Naive B cell (primary cell): ENCODE measurements around the gene FSCN2. TPM values are rescaled to one million over a fixed set of nuclear protein-coding genes. Genes with fewer than 3 reads are reported as not detected.

ENCODE experiments used
- ATAC-seq, 2 donors: fragments of 150-1000 bp; cut with Tn5 transposase; 2 replicates each; pipeline ENCODE4 v1.10.0; 2021; ENCODE audit warnings: low read depth in 2 of 2, mild to moderate bottlenecking in 2 of 2, moderate library complexity in 2 of 2
- DNase-seq: peaks from one replicate; pipeline ENCODE4 v3.0.0; 2022
- H3K27ac Mint-ChIP-seq, 6 donors: one replicate each; pipeline ENCODE4 v1.8.0; 2020 to 2022; ENCODE audit warnings: mild to moderate bottlenecking in 6 of 6, mixed read lengths in 6 of 6, moderate library complexity in 5 of 6, inconsistent platforms in 2 of 6
- H3K27me3 Mint-ChIP-seq, 3 donors: one replicate each; pipeline ENCODE4 v1.8.0; 2021 to 2022; ENCODE audit warnings: mixed read lengths in 3 of 3, mild to moderate bottlenecking in 1 of 3
- H3K36me3 Mint-ChIP-seq, 2 donors: one replicate each; pipeline ENCODE4 v1.8.0; 2020 to 2022; ENCODE audit warnings: mixed read lengths in 2 of 2, inconsistent platforms in 1 of 2, mild to moderate bottlenecking in 1 of 2
- H3K4me1 Mint-ChIP-seq, 3 donors: one replicate each; pipeline ENCODE4 v1.8.0; 2020 to 2022; ENCODE audit warnings: mixed read lengths in 3 of 3, inconsistent platforms in 1 of 3, mild to moderate bottlenecking in 1 of 3, moderate library complexity in 1 of 3
- H3K4me3 Mint-ChIP-seq, 8 donors: one replicate each; pipeline ENCODE4 v1.8.0; 2020 to 2022; ENCODE audit warnings: mild to moderate bottlenecking in 8 of 8, mixed read lengths in 8 of 8, moderate library complexity in 8 of 8, inconsistent platforms in 2 of 8
- H3K9me3 Mint-ChIP-seq, 7 donors: one replicate each; pipeline ENCODE4 v1.8.0; 2020 to 2022; ENCODE audit warnings: mixed read lengths in 7 of 7, mild to moderate bottlenecking in 5 of 7, inconsistent platforms in 2 of 7, moderate library complexity in 1 of 7
- polyA plus RNA-seq, 6 donors: library from polyadenylated mRNA; unstranded; fragments of 300-500 nt; fragmentation: Illumina TruSeq; gene quantifications; one replicate each; pipeline ENCODE4 v1.2.3, GENCODE V29; 2021; ENCODE audit warnings: low read depth in 6 of 6

FSCN2 gene
- polyA plus RNA-seq, 6 donors from 2014 or later = 0.17 to 0.59 (median 0.39) TPM; not detected in 1

DNA sequence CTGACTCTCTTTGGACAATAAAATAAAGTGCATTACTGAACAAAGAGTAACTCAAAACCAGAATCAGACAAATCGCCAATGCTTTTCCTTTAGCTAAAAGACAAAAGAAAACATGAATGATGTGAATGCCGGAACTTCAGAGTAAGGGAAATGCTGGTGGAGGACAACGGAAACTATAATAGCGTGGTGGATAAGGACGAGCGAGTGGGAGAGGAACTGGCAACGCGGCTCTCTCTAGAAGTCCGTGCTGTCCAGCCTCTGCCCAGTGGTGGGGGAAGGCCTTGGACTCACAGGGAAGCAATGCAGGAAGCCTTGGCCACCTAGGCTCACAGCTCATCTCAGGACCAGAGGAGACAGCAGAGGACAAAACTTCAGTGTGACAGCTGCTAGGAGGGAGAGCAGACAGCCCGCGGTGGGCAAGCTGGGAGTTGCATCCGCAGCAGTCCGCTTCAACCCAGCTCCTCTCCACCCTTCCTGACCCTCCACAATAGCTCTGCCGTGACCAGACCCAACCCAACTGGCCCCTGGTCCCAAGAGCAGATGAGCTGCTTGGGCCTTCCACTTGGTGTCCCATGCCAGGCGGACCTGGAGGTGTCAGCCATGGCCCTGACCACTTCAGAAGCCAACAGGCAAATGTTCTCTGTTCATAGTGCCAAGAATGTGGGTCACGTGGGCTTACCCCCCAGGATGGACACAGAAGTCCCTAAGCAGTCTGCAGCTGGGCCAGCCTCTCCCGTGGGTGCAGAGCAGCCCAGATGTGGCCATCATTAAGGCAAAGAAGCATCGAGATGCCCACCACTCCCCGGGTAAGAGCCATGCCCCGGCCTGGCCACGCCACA is 29.3 kb downstream of the FSCN2 start:
- Mint-ChIP-seq H3K9me3 (no peaks in the 10 kb centered on the region), H3K27ac (peak overlapping the region in 4 of 6 donors; percentile 38 to 90 (median 72)), H3K4me3 (peak overlapping the region in 1 of 8 donors; percentile 9), H3K27me3 (no peaks in the 10 kb centered on the region), H3K4me1 (peaks cover 37 to 50% (median 39%) of the 10 kb centered on the region in 3 donors), H3K36me3 (peaks cover 0 to 7% of the 10 kb centered on the region in 2 donors)
- DNase-seq (no peak), ATAC-seq (no peak)

DNA sequence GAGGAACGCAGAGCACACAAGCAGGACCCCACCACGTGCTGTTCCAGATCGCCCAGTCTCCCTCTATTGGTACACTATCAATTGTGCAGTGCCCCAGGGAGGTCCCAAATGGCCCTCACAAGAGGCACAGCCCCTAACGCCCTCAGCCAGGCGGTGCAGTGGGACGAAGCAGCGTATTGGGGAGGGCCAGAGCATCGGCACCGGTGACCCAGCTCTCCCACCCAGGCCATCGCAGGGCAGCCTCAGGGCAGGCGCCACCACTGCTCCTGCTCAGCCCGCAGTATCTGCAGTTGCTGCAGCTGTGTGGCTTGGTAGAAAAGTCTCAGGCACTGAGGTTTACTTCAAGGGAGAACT is 29.9 kb downstream of the FSCN2 start:
- ATAC-seq (no peak), DNase-seq (no peak)
- peaks cover 38 to 55% (median 40%) of the 10 kb centered on the region in 3 donors for H3K4me1 Mint-ChIP-seq
- no peaks in the 10 kb centered on the region for H3K27me3 Mint-ChIP-seq
- no peaks in the 10 kb centered on the region for H3K9me3 Mint-ChIP-seq
- peaks cover 0 to 7% of the 10 kb centered on the region in 2 donors for H3K36me3 Mint-ChIP-seq
- H3K4me3 Mint-ChIP-seq = peak overlapping the region in 1 of 8 donors; percentile 22
- H3K27ac Mint-ChIP-seq = no peak overlapping the region

DNA sequence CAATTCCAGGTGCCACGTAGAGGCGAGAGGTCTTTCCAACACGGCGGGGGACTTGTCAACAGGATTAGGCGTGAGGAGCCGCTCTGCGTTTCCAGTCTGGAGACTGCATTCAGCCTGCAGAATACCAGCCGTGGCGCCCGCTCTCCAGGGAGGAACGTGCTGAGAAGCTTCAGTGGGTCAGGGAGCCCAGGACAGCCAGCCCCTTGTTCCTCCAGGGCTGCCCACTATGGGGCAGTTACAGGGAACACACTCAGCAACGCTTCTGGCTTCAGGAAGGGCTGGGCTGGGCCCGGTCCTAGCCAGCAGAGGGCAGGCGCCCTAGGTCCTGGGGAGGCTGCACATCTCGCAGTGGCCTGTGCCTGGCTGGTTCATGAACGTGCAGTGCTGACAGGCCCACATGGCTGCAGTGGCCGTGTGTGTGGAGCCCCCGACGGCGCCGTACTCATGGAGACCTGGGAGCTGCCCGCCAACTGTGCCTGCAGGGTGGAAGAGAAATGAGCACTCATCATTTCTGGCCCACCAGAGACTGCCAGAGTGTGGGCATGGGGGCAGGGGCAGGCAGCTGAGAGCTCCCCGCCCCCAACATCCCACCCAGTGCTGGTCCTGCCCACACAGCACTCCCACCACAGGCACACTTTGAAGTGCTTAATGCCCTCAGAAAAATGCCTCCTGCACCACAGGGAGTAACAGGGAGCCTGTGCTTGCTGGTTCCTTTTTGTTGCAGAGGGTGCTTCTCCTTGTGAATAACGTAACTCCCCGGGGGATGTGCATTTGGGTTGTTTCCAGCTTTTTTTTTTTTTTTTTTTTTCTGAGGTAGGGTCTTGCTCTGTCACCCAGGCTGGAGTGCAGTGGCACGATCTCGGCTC is 31.0 kb downstream of the FSCN2 start:
- no peaks in the 10 kb centered on the region for H3K27me3 Mint-ChIP-seq
- peak overlapping the region in 1 of 8 donors; percentile 61 for H3K4me3 Mint-ChIP-seq
- ATAC-seq (no peak), DNase-seq (no peak)
- peaks cover 0 to 7% of the 10 kb centered on the region in 2 donors for H3K36me3 Mint-ChIP-seq
- no peak overlapping the region for H3K27ac Mint-ChIP-seq
- H3K9me3 Mint-ChIP-seq = no peaks in the 10 kb centered on the region
- peaks cover 27 to 51% (median 29%) of the 10 kb centered on the region in 3 donors for H3K4me1 Mint-ChIP-seq

GRCh38 chr17:81561494-81561885 is 33.3 kb downstream of the FSCN2 start:
- no peaks in the 10 kb centered on the region for H3K9me3 Mint-ChIP-seq
- ATAC-seq = peak in 1 of 2 donors; percentile 29
- no peak for DNase-seq
- H3K27ac Mint-ChIP-seq = peak overlapping the region; percentile 76 to 97 (median 92)
- H3K36me3 Mint-ChIP-seq = peaks cover 6 to 7% of the 10 kb centered on the region in 2 donors
- no peaks in the 10 kb centered on the region for H3K27me3 Mint-ChIP-seq
- peak overlapping the region; percentile 15 to 90 (median 74) for H3K4me3 Mint-ChIP-seq
- peaks cover 25 to 43% (median 25%) of the 10 kb centered on the region in 3 donors for H3K4me1 Mint-ChIP-seq

GRCh38 chr17:81563861-81564586 is 35.8 kb downstream of the FSCN2 start:
- H3K27ac Mint-ChIP-seq = no peak overlapping the region
- H3K36me3 Mint-ChIP-seq = peaks cover 7 to 12% of the 10 kb centered on the region in 2 donors
- no peak for ATAC-seq
- H3K27me3 Mint-ChIP-seq = no peaks in the 10 kb centered on the region
- H3K9me3 Mint-ChIP-seq = no peaks in the 10 kb centered on the region
- H3K4me3 Mint-ChIP-seq = no peak overlapping the region
- DNase-seq = no peak
- H3K4me1 Mint-ChIP-seq = peaks cover 21 to 39% (median 25%) of the 10 kb centered on the region in 3 donors

- peaks cover 7 to 12% of the 10 kb centered on the region in 2 donors for H3K36me3 Mint-ChIP-seq
- no peak for ATAC-seq
- no peak for DNase-seq
- H3K9me3 Mint-ChIP-seq = no peaks in the 10 kb centered on the region
- H3K4me1 Mint-ChIP-seq = peaks cover 21 to 39% (median 25%) of the 10 kb centered on the region in 3 donors
- H3K27ac Mint-ChIP-seq = peak overlapping the region in 1 of 6 donors; percentile 26
- H3K4me3 Mint-ChIP-seq = no peak overlapping the region
- no peaks in the 10 kb centered on the region for H3K27me3 Mint-ChIP-seq
Observed at GRCh38 chr17:81564778-81565177, 36.6 kb downstream of the FSCN2 start.

DNA sequence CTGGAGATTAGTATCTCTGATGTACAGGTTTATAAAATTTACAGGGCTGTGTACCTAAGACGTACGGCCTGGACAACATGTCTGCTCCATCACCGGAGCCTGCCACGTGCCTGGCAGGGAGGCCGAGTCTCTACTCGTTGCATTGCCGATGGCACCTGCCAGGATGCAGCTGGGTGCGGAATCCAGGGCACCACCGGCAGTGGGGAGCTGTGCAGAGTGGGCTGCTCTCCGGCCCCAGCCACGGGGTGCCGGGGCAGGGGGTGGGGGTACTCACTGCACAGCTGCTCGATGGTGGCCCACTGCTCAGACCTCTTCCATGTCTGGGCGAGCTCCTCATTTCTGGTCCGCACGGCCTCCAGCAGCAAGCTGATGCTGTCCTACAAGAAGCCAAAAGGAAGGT is 37.1 kb downstream of the FSCN2 start:
- Mint-ChIP-seq H3K4me3 (no peak overlapping the region), H3K4me1 (peaks cover 21 to 38% (median 22%) of the 10 kb centered on the region in 3 donors), H3K36me3 (peaks cover 7 to 12% of the 10 kb centered on the region in 2 donors), H3K27me3 (no peaks in the 10 kb centered on the region), H3K9me3 (no peaks in the 10 kb centered on the region), H3K27ac (peak overlapping the region in 1 of 6 donors; percentile 26)
- ATAC-seq = no peak
- no peak for DNase-seq

GRCh38 chr17:81566461-81567126 is 38.4 kb downstream of the FSCN2 start:
- Mint-ChIP-seq H3K27me3 (no peaks in the 10 kb centered on the region), H3K4me3 (no peak overlapping the region), H3K27ac (peak overlapping the region in 4 of 6 donors; percentile 37 to 82 (median 72)), H3K9me3 (no peaks in the 10 kb centered on the region), H3K36me3 (peaks cover 7 to 15% of the 10 kb centered on the region in 2 donors), H3K4me1 (peaks cover 8 to 25% (median 9%) of the 10 kb centered on the region in 3 donors)
- ATAC-seq (no peak), DNase-seq (no peak)

DNA sequence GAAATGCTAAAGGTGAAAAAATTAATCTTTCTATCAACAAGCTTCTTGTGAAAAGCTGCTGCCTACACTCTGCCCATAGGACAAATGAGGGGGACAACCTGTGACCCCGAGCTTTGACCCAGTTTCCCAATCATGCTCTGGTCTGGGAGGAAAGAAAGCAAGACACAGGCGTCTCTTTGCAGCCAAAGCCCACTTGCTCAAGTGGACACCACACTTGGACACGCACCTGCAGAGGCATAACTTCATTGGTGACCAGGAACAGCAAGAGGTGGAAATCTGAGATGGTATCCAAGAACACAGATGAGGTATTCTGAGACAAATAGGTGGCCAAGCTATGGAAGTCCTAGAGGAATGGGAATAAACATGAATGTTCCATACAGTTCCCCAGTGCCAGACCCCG is 39.0 kb downstream of the FSCN2 start:
- Mint-ChIP-seq H3K27ac (peak overlapping the region in 1 of 6 donors; percentile 69), H3K4me1 (peaks cover 5 to 20% (median 6%) of the 10 kb centered on the region in 3 donors), H3K36me3 (peaks cover 7 to 15% of the 10 kb centered on the region in 2 donors), H3K27me3 (no peaks in the 10 kb centered on the region), H3K4me3 (no peak overlapping the region), H3K9me3 (no peaks in the 10 kb centered on the region)
- DNase-seq (no peak), ATAC-seq (no peak)

GRCh38 chr17:81568416-81568815 is 40.2 kb downstream of the FSCN2 start:
- ATAC-seq (no peak), DNase-seq (no peak)
- peaks cover 0 to 8% (median 0%) of the 10 kb centered on the region in 3 donors for H3K4me1 Mint-ChIP-seq
- peaks cover 7 to 15% of the 10 kb centered on the region in 2 donors for H3K36me3 Mint-ChIP-seq
- no peaks in the 10 kb centered on the region for H3K27me3 Mint-ChIP-seq
- no peaks in the 10 kb centered on the region for H3K9me3 Mint-ChIP-seq
- H3K27ac Mint-ChIP-seq = no peak overlapping the region
- H3K4me3 Mint-ChIP-seq = no peak overlapping the region

GRCh38 chr17:81569986-81570514 is 41.9 kb downstream of the FSCN2 start:
- Mint-ChIP-seq H3K36me3 (peaks cover 15 to 16% of the 10 kb centered on the region in 2 donors), H3K4me3 (no peak overlapping the region), H3K9me3 (no peaks in the 10 kb centered on the region), H3K4me1 (peaks cover 0 to 3% (median 3%) of the 10 kb centered on the region in 3 donors), H3K27ac (peak overlapping the region in 1 of 6 donors; percentile 50), H3K27me3 (no peaks in the 10 kb centered on the region)
- DNase-seq = no peak
- ATAC-seq = no peak

DNA sequence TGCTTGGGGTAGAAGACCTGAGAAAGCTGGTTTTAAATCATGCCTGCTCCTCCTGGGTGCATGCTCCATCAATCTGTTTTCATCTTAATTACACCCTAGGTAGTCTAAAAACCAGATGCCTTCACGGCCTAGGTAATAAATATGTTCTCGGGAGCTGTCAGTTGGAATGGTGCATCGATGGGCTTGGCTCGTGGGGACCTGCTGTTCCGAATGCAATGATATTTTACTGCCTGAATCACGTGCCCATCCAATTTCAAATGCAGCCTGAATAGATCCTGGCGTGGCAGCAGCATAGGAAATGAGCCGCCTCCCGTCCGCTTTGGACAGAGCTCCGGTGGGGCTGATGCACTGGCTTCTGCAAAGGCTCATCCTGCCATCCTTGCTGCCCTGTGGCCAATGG is 42.8 kb downstream of the FSCN2 start:
- no peaks in the 10 kb centered on the region for H3K9me3 Mint-ChIP-seq
- ATAC-seq = no peak
- peaks cover 0 to 3% (median 3%) of the 10 kb centered on the region in 3 donors for H3K4me1 Mint-ChIP-seq
- H3K27ac Mint-ChIP-seq = no peak overlapping the region
- DNase-seq = no peak
- no peaks in the 10 kb centered on the region for H3K27me3 Mint-ChIP-seq
- H3K36me3 Mint-ChIP-seq = peaks cover 12 to 16% of the 10 kb centered on the region in 2 donors
- no peak overlapping the region for H3K4me3 Mint-ChIP-seq
